AG09319 (cell line): Measurements from ENCODE around the gene C1orf216.
"Not testable (repeated sequence)": the region's sequence is repeated elsewhere in the genome, so short reads cannot be mapped to it uniquely, and the experiment has no call there.

Source experiments
- DNase-seq: peaks from one replicate; pipeline ENCODE4 v3.0.0-alpha.2; 2010; ENCODE audit warnings: low read depth; ENCODE audit errors: extremely low read depth
- TF ChIP-seq, protein P1 (sequence below): IDR thresholded peaks from 2 replicates; pipeline ENCODE4 v1.5.1; 2011; ENCODE audit warnings: low read depth, mild to moderate bottlenecking, inconsistent platforms, low read length, moderate library complexity

Gene C1orf216

DNA sequence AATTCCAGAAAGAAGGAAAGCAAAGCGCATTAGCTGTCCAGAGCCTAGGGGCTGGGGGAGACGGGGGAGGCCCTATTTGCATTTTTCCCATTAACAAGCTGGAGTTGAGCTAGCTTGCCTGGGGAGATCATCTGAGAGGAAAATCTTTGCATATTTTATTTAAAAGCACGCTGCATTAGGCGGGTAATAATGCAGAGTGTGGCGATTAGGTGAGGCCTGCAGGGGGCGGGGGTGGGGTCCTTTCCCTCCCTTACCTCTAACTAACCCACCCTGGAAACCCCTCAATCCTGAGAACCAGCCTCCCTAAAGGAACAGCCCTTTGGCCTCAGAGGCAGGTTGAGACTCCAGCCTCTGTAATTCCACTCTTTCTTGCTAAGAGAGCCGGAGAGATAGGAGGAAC lies 16.2 kb downstream of the C1orf216 start:
- TF ChIP-seq, protein P1, sequence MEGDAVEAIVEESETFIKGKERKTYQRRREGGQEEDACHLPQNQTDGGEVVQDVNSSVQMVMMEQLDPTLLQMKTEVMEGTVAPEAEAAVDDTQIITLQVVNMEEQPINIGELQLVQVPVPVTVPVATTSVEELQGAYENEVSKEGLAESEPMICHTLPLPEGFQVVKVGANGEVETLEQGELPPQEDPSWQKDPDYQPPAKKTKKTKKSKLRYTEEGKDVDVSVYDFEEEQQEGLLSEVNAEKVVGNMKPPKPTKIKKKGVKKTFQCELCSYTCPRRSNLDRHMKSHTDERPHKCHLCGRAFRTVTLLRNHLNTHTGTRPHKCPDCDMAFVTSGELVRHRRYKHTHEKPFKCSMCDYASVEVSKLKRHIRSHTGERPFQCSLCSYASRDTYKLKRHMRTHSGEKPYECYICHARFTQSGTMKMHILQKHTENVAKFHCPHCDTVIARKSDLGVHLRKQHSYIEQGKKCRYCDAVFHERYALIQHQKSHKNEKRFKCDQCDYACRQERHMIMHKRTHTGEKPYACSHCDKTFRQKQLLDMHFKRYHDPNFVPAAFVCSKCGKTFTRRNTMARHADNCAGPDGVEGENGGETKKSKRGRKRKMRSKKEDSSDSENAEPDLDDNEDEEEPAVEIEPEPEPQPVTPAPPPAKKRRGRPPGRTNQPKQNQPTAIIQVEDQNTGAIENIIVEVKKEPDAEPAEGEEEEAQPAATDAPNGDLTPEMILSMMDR: no peak

DNA sequence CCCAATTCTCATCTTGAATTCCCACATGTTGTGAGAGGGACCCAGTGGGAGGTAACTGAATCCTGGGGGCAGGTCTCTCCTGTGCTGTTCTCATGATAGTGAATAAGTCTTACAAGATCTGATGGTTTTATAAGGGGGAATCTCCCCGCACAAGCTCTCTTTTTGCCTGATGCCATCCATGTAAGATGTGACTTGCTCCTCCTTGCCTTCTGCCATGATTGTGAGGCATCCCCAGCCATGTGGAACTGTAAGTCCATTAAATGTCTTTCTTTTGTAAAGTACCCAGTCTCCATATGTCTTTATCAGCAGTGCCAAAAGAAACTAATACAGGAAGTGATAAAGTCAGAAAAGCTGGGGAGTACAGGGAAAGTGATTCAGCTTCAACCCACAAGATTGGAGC lies 19.5 kb downstream of the C1orf216 start:
- not testable (repeated sequence) for DNase-seq

More for the DNA sequence above, 16.2 kb downstream of the C1orf216 start:
- no peak for DNase-seq

DNA sequence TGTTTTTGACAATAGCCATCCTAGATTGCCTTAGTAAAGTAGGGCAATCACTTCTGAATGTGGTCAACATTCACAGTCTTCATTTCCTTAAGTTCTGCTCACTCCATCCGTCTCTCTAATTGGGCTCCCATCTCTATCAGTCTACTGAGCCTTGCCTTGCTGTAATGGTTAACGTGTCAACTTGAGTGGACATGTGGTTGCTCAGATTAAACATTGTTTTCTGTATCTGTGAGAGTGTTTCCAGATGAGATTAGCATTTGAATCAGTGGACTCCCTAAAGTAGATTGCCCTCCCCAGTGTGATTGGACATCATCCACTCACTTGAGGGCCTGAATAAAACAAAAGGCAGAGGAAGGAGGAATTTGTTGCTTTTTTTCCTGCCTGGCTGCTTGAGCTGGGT lies 26.4 kb downstream of the C1orf216 start:
- TF ChIP-seq, protein P1: no peak
- no peak for DNase-seq

DNA sequence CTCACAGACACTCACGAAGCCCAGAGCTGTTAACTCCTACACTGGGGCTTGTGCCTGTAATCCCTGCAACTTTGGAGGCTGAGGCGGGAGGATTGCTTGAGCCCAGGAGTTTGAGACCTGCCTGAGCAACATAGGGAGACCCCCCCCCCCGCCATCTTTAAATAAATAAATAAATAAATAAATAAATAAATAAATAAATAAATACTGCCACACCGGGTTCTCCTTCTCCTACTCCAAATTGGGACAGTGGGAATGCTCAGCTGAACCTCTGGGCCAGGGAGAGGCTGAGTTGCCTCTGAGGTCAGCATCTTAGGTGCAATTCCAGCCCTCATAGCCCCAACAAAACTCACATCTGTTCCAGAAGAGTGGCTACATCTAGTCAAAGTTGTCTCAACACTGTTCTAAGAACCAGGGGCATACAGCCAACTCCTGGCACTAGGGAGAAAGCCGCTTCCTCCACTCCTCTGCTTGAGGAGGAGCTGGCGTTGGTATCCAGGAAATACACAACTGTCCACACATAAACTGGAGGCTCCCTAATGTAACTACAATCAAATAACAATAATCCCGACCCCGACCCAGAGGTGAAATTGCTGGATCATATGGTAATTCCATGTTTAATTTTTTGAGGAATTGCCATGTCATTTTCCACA lies 27.0 kb downstream of the C1orf216 start:
- no peak for DNase-seq
- TF ChIP-seq, protein P1: no peak

DNA sequence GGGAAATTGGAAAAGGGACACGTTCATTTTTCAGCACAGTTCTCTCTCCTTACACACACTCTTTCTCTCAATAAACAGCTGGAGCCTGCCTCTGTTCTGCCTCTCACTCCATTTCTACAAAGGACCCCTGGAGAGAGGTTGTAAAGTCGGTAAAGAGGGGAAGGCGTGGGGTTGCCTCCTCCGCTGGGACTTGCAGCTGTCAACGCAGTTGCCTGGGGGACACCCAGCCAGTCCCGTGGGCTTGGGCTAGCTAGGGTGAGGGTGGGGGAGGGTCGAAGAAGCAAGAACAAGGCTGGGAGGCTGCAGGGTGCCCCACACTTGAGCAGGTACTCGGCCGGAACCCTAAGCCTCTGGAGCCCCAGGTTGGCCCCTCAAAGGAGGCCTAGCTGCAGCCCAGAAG lies 27.6 kb downstream of the C1orf216 start:
- TF ChIP-seq, protein P1: no peak
- no peak for DNase-seq

DNA sequence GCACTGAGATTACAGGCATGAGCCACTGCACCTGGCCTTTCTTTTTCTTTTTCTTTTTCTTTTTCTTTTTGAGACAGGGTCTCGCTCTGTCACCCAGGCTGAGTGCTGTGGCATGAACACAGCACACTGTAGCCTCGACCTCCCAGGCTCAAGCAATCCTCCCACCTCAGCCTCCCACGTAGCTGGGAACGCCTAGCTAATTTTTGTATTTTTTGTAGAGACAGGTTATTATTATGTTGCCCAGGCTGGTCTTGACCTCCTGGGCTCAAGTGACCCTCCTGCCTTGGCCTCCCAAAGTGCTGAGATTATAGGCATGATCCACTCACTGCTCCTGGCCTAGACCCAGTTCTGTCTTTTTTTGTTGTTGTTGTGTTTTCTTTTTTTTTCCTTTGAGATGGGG lies 28.6 kb downstream of the C1orf216 start:
- DNase-seq: not testable (repeated sequence)

DNA sequence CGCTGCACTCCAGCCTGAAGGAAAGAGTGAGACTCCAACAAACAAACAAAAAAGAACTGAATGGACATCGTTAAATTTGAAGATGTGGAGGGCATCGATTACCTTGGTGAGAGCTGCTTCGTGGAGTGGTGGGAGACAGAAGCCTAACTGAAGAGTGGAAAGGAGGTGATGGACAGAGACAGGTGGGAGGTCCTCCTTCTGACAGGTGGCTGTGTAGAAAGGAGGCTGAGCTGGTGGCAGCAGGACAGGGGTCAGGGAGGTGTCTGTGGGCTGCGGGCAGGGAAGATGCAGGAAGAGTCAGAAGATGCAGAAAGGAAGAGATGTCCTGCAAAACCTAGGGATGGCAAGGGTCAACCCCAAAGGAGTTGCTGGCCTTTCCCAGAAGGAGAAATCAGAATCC lies 30.5 kb downstream of the C1orf216 start:
- DNase-seq: no peak

DNA sequence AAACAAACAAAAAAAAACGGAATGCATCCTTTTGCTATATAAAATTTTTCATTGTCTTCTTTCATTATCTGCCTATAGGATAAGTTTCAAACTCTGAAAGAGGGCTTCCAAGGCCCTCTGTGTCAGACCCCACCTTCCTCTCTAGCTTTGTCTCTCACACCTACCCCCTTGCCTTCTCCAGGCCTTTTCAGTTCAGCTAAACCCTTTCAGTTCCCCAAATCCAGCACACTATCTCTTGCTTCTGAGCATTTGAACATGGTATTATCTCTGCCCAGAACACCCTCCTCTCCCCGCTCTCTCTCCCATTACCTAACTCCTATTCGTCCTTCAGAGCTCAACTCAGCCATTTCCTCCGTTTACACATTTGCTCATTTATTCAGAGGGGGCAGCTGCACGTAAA lies 35.7 kb downstream of the C1orf216 start:
- DNase-seq: no peak
- TF ChIP-seq, protein P1: no peak

More for the DNA sequence above, 30.5 kb downstream of the C1orf216 start:
- TF ChIP-seq, protein P1: no peak
